CD4-positive, alpha-beta T cell treated with Interleukin-15 for 4 hours (primary cell): ENCODE data around the gene SLC35B2.
A peak's percentile ranks its signal among the peaks of the same experiment; 100 is the strongest.

Experiments
- DNase-seq: peaks from one replicate; pipeline ENCODE4 v3.0.0-alpha.2; 2020; ENCODE audit warnings: low spot score

The SLC35B2 gene

DNA sequence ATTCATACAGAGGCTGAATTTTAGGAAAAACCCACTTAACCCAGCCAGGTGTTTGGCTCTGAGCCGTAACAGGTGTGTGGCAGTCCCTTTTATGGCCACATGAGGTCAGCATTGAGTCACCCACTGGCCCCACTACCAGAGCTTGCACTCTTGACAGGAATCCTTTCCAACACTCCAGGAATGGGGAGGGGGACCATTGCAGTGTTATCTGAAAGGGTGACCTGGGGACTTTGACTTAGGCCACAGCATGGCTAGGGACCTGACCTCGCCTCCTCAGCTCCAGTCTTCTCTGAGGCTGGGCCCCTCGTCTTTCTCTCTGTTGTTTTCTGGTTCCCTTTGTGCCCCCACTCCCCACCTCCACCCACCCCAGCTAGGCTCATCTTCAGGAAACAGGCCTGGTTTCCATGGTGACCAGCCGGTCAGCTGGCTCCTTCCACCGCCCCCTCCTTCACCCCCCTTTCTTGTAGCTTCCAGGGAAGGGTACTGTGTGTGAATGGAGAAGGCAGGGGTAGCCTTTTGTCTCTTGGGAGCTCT lies 10.8 kb upstream of the SLC35B2 start:
- peak; percentile 69 for DNase-seq

DNA sequence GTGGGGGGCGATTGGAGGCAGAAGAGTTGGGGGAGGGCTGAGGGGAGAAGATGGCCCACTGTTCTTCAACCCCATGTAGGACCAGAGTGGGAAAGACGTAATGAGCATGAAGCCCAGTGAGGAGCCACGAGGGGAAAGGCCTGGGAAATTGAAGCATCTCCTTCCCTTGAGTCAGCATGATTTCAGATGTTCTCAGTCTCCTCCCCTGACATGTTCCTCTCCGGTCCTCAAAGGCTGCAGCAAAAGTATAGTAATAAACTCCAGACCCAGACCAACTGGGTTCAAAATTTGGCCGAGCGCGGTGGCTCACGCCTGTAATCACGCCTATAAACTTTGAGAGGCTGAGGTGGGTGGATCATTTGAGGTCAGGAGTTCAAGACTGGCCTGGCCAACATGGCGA lies 9.9 kb upstream of the SLC35B2 start:
- DNase-seq: no peak

DNA sequence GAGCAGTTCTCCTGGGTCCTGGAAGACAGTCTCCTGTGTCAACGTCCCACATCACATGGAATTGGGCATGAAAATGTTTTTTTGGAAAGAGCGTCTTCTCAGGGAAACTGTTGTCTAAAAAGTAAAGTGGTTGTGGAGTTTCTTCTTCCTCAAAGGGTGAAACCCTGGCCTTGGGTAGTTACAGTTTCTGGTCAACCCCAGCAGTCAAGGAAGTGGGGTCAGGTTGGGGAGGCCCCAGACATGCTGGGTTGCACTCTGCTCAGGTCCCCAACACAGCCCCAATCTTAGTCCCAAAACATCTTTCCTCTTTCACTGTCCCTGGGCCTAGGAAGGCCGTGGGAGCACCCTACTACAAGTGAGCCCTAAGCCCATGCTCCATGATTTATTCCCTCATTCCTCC lies 9.0 kb upstream of the SLC35B2 start:
- DNase-seq: no peak

DNA sequence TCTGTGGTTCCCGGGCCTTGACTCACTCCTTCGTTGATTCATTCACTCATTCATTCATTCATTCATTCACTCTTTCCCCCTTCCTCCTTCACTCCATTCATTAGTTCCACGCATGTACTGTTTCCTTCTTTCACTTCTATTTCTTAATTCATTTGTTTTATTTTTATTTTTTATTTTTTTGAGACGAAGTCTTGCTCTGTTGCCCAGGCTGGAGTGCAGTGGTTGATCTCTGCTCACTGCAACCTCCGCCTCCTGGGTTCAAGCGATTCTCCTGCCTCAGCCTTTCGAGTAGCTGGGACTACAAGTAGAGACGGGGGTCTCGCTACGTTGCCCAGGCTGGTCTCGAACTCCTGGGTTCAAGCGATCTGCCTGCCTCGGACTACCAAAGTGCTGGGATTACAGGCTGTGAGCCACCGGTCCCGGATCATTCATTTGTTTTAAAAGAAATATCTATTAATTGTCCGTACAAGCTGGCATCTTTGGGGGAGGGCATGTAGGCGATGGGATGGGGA lies 8.4 kb upstream of the SLC35B2 start:
- no peak for DNase-seq

DNA sequence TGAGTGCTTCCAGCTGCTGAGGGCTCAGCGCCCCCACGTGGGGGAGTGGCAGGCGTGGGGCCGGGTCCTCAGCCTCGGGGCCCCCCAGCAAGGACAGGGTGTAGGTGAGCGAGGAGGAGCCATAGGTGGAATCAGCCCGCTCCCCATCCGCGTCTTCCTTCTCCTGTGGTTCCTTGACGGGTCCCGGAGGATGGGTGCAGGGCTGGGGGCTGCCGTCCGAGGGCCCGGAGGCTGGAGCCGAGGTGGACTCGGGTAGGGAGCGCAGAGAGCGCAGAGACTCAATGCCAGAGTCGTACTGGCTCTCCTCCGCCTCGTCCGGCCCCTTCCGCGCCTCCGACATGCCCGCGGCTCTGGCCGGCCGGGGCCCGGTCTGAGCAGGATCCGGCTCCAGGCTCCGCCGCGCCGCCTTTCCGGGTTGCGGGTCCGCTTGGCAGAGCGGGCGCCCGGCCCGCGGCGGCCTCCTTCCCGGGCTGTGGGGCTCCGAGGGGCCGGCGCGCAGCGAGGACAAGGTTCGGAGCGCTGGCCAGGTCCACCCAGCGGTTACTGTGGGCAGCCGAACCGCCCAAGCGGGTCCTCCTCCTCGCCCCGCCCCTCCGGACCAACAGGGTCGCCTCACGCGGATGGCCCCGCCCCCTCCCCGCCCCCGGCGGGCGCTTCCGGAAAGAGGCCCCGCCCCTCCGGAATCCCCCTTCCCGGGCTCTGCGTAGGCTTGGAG lies 7.8 kb upstream of the SLC35B2 start, which contains the start of gene NFKBIE:
NFKBIE (minus strand) TSS at position 545 of the 715 bp plus-strand sequence; CDS start at position 340, 205 bp downstream.
- peak; percentile 95 for DNase-seq

DNA sequence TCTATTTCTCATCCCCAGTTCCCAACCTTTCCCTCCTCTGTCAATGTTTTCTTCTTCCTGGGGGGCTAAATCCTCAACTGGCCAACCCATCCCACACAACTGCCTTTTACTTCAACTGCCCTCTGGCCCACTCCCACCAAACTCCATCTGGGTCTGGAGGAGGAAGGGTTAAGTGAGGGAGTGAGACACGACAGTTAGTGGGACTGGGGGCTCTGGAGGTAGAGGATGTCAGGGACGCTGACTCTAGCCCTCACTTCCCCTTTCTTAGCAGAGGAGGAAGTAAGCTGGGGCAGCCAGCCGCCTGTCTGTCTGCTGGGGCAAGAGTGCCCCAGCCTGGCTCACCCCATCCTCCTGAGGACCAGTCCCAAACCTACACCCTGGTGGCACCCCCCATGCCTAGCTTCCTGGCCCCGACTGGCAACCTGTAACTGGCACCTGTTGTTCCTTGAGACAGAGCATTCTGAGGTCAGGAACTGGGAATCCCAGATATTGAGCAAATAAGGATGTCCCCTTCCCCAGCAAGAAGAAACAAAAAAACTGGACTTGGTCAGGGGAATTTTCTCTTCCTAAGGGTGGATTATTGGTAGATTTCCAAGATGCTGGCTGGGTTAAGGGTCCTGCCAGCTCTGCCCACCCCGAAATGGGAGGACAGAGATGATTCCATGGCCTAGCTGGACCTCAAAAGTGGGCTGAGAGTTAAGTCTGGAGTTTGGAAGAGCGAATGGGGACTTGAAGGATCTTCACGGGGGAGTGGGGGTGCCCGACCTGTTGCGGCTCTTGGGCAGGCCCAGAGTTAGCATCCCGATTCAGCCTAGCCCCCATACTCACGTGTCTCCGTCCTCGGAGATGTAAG lies 7.1 kb upstream of the SLC35B2 start:
- peak; percentile 46 for DNase-seq

DNA sequence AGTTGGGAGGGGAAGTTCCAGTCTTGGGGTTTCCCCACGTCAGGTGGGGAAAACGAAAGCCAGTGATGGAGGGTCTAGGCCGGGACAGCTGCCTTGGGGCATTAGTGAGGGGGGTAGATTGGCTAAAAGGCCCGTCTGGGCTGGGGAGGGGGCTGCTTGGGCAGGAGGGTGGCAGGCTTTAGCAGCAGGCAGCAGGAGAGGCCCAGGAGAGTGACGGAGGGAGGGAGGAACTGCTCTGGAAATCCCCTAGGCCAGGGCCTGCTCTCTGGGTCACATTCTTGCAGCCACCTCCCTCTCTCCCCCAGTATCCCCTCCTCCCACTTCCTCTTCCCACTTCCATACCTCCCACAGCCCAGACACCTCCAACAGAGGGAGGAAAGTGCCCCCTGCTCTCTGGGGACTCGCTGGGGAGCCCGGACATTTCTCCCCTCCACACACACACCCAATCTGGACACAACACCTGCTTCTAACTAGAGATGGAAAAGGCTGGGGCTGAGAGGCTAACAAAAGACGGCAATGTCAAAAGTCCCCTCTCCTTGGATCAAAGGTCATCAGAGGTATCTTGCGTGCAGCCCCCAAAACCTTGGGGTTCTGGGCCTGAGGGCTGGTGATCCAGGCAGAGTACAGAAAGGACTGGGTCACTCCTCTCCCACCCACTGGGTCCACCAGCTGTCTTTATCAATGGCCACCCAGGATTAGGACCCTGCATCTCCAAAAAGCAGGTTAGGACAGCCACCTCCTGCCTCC lies 6.2 kb upstream of the SLC35B2 start:
- DNase-seq: peak; percentile 49

DNA sequence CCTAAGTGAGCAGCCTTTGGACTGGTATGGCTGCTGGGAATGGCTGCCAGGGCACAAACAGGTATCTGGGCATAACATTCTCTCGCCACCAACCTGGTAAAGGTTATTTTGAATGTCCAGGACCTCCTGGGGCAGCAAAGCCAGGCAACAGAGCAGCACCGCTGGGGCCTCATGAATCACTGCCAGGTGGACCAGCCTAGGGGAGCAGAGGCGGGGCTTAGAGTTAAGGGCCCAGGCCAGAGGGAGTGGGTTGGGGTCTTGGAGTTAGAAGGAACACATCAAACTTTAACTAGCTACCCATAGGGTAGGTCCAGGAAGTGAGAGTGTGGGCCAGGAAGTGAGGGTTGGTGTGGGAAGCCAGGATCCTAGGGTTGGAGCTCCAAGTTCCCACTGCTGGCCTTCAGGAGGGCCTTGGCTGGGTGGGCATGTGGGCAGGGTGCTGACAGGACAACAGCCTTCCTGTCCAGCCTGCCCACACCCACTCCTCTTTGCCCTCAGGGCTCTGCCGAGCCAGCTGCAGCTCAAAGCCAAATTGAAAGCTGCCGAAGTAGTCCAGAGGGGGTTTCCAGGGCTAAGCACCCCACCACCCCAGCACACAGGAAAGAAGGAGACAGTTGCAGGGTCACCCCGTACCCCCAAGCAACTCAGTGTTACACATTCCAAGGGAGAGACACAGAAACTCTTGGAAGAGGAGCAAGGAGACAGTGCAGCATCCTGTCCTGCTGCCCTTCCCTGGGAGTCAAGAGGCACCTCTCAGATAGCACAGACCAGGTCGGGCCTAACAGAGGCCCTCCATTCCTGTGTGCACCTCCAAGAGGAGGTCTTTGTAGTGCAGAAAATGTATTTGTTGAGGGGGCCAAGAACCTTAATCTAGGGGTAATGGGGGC lies 5.4 kb upstream of the SLC35B2 start:
- DNase-seq: no peak

DNA sequence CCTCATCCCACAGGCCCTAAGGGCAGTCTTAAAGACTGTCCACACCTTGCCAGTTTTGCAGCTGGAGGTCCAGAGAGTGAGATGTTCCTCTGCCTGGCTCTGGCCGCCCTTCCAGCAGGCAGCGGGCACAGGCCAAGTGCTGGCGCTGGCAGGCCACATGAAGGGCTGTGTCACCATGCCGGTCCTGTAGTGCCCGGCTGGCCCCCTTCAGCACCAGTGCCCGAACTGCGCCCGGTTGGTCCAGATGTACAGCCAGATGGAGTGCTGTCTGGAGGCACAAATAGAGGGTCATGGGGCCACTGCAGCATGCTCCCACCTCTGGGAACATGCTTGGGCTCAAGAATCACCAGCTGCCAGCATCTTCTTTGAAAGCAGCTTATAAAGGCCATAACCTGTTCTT lies 4.3 kb upstream of the SLC35B2 start:
- DNase-seq: no peak

DNA sequence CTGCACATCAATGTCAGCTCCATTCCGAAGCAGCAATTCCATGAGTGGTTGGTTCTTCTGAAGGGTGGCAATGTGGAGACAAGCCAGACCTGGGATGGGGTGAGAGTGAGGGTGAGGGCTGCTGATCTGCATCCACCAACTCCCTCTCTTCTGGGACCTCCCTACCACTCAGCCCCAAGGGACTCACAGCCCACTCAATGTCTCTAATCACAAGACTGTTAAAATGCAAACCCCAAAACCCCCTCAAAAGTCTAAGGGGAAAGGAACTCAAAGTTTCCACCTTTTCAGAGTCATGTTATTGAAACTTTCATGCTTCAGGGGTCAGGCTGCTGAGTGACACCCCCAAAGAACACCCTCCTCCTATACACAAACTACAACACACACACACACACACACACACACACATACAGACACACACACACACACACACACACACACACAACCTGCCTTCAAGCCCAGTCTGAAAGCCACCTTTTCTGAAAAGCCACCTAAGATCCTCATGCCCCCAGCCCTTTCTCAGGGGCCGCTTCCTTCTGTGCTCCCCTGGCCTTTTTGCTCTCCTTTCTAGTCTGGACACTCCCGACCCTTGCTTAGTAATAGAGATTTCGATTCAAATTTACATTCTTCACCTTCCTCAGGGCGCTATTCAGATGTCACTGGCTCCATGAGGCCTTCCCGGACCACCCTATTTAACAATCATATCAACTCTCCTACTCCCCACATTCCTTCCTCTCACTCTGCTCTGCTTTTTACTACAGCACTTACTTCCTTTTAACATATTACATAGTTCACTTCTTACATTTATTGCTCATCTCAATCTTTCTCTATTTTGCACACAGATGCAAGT lies 3.3 kb upstream of the SLC35B2 start:
- DNase-seq: no peak

DNA sequence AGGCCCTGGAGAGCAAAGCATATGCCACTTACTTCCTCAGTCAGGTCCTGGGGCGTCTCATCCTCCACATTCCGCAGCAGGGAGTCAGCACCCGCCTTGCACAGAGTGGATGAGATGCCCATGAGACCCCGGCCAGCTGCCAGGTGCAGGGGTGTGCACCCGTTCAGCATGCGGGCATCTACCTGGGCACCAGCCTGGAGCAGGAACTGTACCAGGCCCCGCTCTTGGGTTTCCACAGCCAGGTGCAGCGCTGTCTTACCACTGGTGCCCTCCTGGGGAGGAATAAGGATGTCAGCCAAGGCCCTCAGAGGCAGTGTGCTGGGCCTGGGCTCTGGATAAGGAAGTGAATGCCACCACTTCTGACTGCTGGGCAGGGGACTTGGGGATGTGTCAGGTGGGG lies 2.7 kb upstream of the SLC35B2 start:
- DNase-seq: no peak

DNA sequence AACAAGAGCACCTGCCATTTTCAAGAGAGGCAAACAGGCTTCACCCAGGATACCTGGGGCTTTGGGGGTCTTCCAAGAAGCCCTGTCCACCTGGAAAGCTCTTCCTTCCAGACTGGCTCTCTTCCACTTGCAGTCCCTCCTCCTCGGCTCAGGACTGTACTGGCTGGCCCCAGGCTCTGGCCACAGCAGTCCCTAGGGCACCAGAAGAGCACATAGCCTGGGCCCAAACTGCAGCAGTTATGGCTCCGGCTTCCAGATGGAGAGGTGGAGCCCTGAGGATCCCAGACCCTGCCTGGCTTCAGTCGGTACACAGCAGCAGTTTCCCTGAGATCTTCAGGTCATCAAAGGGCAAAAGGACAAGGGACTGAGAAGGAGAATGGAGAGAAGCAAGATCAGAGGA lies 1.6 kb upstream of the SLC35B2 start:
- no peak for DNase-seq

DNA sequence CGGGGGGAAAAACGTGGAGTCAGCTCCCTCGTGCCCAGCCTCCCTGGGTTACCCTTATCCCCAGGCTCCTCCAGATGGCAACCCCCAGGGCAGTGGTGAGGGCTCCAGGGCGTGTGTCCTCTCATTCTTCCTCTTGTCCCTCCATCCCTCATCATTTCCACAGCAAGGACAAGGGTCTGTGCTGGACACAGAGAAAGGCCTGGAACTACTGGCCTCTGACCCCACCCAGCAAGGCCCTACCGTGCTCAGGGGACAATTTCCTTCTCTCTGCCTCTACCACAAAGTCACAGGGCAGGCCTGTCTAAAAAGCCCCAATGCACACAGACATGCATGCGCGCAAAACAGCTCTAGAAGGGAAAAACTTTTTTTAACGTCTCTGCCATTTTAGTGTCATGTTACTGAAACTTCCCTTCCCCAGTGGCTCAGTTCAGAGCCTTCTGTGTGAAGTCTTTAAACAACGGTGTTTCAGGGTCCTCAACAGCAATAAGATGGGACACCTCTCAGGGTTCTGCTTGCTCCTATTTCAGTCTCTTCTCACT lies 1.1 kb upstream of the SLC35B2 start:
- no peak for DNase-seq

DNA sequence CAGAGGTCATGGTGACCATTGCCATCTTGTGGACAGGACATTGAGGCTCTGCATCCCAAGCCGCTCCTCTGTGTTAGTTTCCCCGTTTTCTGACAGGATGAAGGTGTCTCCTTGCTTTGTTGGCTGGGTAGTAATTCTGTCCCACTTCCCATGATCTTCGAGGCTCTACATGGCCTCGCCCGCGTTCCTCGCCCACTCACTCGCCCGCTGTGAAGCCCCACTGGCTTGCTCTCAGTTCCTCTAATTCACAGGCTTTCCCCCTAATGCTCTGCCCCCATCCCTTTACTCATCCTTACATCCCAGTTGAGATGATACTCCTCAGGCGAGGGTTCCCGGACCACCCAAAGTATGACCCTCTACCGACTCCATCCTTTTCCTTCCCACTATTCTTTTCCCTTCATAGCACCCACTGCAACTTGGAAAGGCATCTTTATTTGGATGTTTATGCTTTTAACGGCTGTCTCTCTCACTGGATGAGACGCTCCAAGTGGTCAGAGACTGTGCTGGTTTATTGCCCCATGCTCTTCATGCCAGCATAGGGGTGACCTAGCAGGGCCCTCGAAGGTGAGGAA lies 511 bp upstream of the SLC35B2 start:
- no peak for DNase-seq

DNA sequence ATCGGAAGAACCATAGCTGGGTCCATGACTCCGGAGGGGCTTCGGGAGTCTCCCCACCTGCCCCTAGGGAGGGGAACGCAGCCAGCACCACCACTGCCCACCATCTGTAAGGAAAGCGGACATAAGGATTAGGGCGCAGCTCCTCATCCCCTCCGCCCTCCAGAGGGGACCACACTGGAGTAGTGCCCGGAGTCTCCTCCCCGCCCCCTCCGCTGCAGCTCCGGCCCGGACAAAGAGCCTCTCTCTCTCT lies 628 bp downstream of the SLC35B2 start:
- no peak for DNase-seq

DNA sequence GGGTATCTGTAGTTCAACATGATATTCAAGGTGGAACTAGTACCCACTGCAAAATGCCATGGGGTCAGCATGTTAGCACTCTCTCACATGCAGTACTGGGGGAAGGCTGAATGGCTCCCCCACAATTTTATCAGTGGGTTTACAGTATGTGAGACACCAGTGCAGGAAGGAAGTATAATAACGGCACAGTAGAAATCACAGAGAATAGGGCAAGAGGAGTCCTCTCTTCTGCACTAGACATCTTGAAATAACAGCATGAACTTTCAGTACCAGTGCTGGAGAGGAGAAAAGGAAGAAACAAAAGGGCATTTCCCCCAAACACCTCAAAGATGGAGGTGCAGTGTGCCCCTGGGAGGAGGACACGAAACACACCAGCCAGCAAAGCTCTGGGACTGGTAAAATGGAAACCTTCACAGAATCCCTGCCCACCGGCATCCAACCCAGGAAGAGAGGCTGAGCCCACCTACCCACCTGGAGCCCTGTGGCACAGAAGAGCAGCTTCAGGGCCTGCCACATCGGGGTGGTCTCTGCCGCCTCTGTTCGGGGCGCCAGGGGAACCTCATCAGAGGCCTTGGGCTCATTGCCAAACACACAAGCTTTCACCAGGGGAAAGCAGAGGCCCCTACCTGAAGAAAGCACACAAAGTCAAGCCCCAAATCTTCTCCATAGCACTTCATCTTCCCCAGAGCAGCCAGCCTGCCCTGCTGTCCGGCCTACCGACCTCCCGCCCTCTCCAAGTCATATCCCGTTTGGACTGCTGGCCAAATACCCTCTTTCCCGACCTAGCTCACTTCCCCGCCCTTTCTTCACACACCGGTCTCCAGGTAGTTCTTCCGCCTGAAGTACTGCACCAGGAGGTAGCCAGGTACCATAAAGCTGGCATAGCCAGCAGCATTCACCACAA lies 1.2 kb downstream of the SLC35B2 start:
- DNase-seq: no peak

DNA sequence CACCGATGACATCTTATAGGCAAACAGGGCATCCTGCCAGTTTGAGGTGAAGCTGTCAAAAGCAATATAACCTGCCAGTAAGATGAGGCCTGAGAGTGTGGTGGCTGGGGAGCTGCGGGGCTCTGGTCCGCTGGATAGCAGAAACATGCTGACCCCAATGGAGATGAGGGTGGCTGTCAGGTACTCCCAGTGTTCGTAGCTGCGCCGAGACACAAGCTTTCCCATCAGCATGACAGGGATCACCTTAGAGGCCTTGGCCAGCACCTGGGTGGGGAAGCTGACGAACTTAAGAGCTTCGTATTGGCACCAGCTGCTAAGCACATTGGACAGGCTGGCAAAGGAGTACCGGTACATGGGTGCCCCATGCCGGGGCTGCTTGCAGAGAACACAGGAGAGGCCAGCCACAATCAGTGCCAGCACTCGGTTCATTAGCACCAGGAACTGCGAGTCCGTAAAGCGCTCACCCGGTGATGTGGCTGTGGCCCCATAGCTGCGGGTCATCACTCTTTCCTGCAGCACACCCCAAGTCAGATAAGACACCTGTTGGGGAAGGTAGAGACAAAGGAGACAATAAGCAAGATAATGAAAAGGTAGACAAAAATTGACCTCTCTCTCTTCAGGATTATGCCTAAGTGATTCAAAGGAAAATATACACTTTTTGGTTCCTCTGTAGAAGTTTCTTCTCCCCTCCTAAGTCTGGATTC lies 2.1 kb downstream of the SLC35B2 start:
- DNase-seq: no peak
